Suprapubic skin (tissue), 4 donors: ENCODE results near the gene RAB17. TPM values are rescaled to one million over a fixed set of nuclear protein-coding genes. Genes with fewer than 3 reads are reported as not detected.

Experiments used
- DNase-seq, 2 donors: peaks; one replicate each; pipeline ENCODE4 v3.0.0-alpha.2; 2019; ENCODE audit warnings: low spot score in 2 of 2
- H3K27ac ChIP-seq: fragments of 200-600 bp; sonication (generic); one replicate; pipeline ENCODE4 v1.5.1; 2019
- H3K27me3 ChIP-seq: fragments of 200-600 bp; sonication (generic); one replicate; pipeline ENCODE4 v1.5.1; 2019
- H3K36me3 ChIP-seq: fragments of 200-600 bp; sonication (generic); one replicate; pipeline ENCODE4 v1.5.1; 2019
- H3K4me1 ChIP-seq: fragments of 200-600 bp; sonication (generic); one replicate; pipeline ENCODE4 v1.5.1; 2019
- H3K4me3 ChIP-seq: fragments of 200-600 bp; sonication (generic); one replicate; pipeline ENCODE4 v1.5.1; 2019; ENCODE audit warnings: mild to moderate bottlenecking
- H3K9me3 ChIP-seq: fragments of 200-600 bp; sonication (generic); one replicate; pipeline ENCODE4 v1.5.1; 2019
- CTCF ChIP-seq, 2 donors: fragments of 200-600 bp in 1 of 2; fragments of 450-650 bp in 1 of 2; sonication (generic) in 1 of 2; IDR thresholded peaks; one replicate each; pipeline ENCODE4 v1.5.1; 2016 to 2019; ENCODE audit warnings: antibody characterized with exemption in 2 of 2, mild to moderate bottlenecking in 1 of 2, moderate library complexity in 1 of 2
- EP300 ChIP-seq: sonication (generic); formaldehyde crosslinking; IDR thresholded peaks from one replicate; pipeline ENCODE4 v1.6.1; 2017; ENCODE audit warnings: antibody characterized with exemption
- POLR2A ChIP-seq, 2 donors: fragments of 450-650 bp; IDR thresholded peaks; one replicate each; pipeline ENCODE4 v1.6.1; 2017; ENCODE audit warnings: antibody characterized with exemption in 2 of 2, mild to moderate bottlenecking in 2 of 2, moderate library complexity in 2 of 2
- POLR2AphosphoS5 ChIP-seq, 3 donors: sonication (generic); formaldehyde crosslinking; IDR thresholded peaks; one replicate each; pipeline ENCODE4 v1.6.1; 2017; ENCODE audit warnings: antibody characterized with exemption in 3 of 3
- WGBS: methylation state at CpG from one replicate; pipeline ENCODE4 v1.1.5; 2018; 5-methylcytosine and 5-hydroxymethylcytosine counted together
- total RNA-seq, 4 donors: library from RNA; depleted of rRNA; stranded (reverse); fragments of >200 nt; gene quantifications; one replicate each; pipeline ENCODE4 v1.1.0, GENCODE V29; 2016

Gene RAB17
- total RNA-seq, 4 donors from 2014 or later, result 3.3 to 8.5 (median 6.0) TPM

GRCh38 chr2:237631007-237631785 is 40.7 kb upstream of the RAB17 start:
- Histone ChIP-seq H3K27ac (no peak overlapping the region), H3K4me1 (peaks cover 28% of the 10 kb centered on the region), H3K36me3 (no peaks in the 10 kb centered on the region), H3K4me3 (no peak overlapping the region), H3K27me3 (no peaks in the 10 kb centered on the region), H3K9me3 (no peaks in the 10 kb centered on the region)
- TF ChIP-seq CTCF (IDR thresholded peaks at IDR 0.05), result no peak
- no peak for TF ChIP-seq POLR2A (IDR thresholded peaks at IDR 0.05)
- no peak for TF ChIP-seq POLR2AphosphoS5 (IDR thresholded peaks at IDR 0.05)
- no peak for TF ChIP-seq EP300
- WGBS, result 83% methylated on average over 13 of the region's 14 CpGs
- peak in 1 of 2 donors; percentile 47 for DNase-seq

GRCh38 chr2:237630216-237631000 is 39.9 kb upstream of the RAB17 start:
- no peak overlapping the region for H3K27ac ChIP-seq
- peaks cover 28% of the 10 kb centered on the region for H3K4me1 ChIP-seq
- TF ChIP-seq CTCF (IDR thresholded peaks at IDR 0.05) (no peak), POLR2AphosphoS5 (IDR thresholded peaks at IDR 0.05) (no peak), POLR2A (IDR thresholded peaks at IDR 0.05) (no peak), EP300 (no peak)
- no peaks in the 10 kb centered on the region for H3K9me3 ChIP-seq
- DNase-seq, result no peak
- H3K4me3 ChIP-seq, result no peak overlapping the region
- no peaks in the 10 kb centered on the region for H3K27me3 ChIP-seq
- no peaks in the 10 kb centered on the region for H3K36me3 ChIP-seq
- WGBS, result 85% methylated on average over 9 of the region's 12 CpGs

- Histone ChIP-seq H3K27me3 (no peaks in the 10 kb centered on the region), H3K9me3 (no peaks in the 10 kb centered on the region), H3K36me3 (no peaks in the 10 kb centered on the region), H3K4me3 (no peak overlapping the region), H3K27ac (no peak overlapping the region), H3K4me1 (peaks cover 28% of the 10 kb centered on the region)
- TF ChIP-seq POLR2A (IDR thresholded peaks at IDR 0.05), result no peak
- no peak for TF ChIP-seq CTCF (IDR thresholded peaks at IDR 0.05)
- no peak for TF ChIP-seq EP300
- TF ChIP-seq POLR2AphosphoS5 (IDR thresholded peaks at IDR 0.05), result no peak
- WGBS, result 69% methylated on average over 8 of the region's 8 CpGs
- no peak for DNase-seq
Measured at GRCh38 chr2:237629739-237630138, 39.2 kb upstream of the RAB17 start.

GRCh38 chr2:237629188-237629534 is 38.6 kb upstream of the RAB17 start:
- H3K27me3 ChIP-seq, result no peaks in the 10 kb centered on the region
- H3K9me3 ChIP-seq, result no peaks in the 10 kb centered on the region
- H3K27ac ChIP-seq, result no peak overlapping the region
- no peaks in the 10 kb centered on the region for H3K36me3 ChIP-seq
- WGBS, result 96% methylated on average over 1 of the region's 1 CpG
- H3K4me1 ChIP-seq, result peaks cover 28% of the 10 kb centered on the region
- DNase-seq, result no peak
- H3K4me3 ChIP-seq, result no peak overlapping the region
- no peak for TF ChIP-seq EP300
- TF ChIP-seq POLR2AphosphoS5 (IDR thresholded peaks at IDR 0.05), result no peak
- TF ChIP-seq CTCF (IDR thresholded peaks at IDR 0.05), result no peak
- no peak for TF ChIP-seq POLR2A (IDR thresholded peaks at IDR 0.05)
